GM19025 (cell line): ENCODE measurements around the gene RPS18.
"Not testable (repeated sequence)": the region's sequence is repeated elsewhere in the genome, so short reads cannot be mapped to it uniquely, and the experiment has no call there.

Experiments used
- ATAC-seq: cut with Tn5 transposase; IDR thresholded peaks from one replicate; pipeline ENCODE4 v1.9.1; 2021; ENCODE audit warnings: mild to moderate bottlenecking, low read depth, moderate library complexity; ENCODE audit not compliant: unreplicated experiment

The RPS18 gene

GRCh38 chr6:33271117-33271467 lies 783 bp upstream of the RPS18 start:
- peak; percentile 20 for ATAC-seq

GRCh38 chr6:33272275-33273128 lies 627 bp downstream of the RPS18 start:
- ATAC-seq: no peak

GRCh38 chr6:33273129-33273923 lies 1.5 kb downstream of the RPS18 start:
- ATAC-seq: no peak

DNA sequence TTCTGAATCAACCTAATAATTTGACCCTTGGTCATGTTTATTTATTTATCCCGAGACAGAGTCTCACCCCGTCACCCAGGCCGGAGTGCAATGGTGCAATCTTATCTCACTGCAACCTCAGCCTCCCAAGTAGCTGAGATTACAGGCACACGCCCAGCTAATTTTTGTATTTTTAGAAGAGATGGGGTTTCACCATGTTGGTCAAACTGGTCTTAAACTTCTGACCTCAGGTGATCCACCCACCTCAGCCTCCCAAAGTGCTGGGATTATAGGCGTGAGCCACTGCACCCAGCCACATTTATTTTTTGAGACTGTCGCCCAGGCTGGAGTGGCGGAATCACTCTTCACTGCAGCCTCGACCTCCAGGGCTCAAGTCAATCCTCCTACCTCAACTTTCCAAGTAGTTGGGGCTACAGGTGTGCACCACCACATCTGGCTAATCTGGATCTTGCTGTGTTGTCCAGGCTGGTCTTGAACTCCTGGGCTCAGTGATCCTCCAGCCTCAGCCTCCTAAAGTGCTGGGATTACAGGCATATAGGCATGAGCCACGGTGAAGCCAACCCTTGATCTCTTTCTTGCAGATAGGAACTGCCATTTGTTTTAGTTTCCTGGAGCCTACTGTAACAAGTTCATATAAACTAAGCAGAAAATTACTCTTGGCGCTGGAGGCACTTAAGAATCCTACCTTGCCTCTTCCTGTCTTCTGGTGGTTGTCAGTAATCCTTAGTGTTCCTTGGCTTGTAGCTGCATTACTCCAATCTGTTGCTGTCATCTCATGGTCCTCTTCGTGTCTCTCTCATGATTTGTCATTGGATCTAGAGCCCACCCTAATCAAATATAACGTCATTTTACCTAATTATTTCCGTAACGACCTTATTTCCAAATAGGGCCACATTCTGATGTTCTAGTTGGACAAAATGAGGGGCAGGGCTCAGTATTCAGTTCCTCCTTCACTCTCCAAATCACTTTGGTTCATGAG lies 2.3 kb downstream of the RPS18 start:
- no peak for ATAC-seq

DNA sequence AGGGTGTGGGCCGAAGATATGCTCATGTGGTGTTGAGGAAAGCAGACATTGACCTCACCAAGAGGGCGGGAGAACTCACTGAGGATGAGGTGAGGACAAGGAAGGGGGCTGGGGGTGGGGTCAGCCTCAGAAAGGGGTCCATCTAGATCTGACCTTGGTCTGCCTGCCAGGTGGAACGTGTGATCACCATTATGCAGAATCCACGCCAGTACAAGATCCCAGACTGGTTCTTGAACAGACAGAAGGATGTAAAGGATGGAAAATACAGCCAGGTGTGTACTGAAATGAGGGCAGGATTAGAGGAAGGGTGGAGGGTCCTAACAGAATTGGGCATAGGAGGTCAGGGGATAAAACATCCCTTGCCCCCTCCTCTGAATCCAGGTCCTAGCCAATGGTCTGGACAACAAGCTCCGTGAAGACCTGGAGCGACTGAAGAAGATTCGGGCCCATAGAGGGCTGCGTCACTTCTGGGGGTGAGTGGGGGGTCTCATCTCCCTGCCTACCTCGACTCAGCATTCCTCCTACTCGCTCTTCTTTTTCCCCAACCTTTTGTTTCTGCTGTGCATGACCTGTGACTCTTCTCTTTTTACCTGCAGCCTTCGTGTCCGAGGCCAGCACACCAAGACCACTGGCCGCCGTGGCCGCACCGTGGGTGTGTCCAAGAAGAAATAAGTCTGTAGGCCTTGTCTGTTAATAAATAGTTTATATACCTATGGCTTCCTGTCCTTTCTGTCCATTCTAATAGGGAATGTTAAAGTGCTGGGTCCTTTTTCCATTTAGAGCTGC lies 4.1 kb downstream of the RPS18 start:
- ATAC-seq: not testable (repeated sequence)

GRCh38 chr6:33276581-33276863 lies 4.6 kb downstream of the RPS18 start:
- ATAC-seq: no peak

- ATAC-seq: peak; percentile 52
Observed at GRCh38 chr6:33276864-33277662, 5.2 kb downstream of the RPS18 start, which contains the start of gene B3GALT4. Gene B3GALT4 (plus strand): TSS chr6:33277123. CDS start chr6:33277420, 297 bp downstream.

DNA sequence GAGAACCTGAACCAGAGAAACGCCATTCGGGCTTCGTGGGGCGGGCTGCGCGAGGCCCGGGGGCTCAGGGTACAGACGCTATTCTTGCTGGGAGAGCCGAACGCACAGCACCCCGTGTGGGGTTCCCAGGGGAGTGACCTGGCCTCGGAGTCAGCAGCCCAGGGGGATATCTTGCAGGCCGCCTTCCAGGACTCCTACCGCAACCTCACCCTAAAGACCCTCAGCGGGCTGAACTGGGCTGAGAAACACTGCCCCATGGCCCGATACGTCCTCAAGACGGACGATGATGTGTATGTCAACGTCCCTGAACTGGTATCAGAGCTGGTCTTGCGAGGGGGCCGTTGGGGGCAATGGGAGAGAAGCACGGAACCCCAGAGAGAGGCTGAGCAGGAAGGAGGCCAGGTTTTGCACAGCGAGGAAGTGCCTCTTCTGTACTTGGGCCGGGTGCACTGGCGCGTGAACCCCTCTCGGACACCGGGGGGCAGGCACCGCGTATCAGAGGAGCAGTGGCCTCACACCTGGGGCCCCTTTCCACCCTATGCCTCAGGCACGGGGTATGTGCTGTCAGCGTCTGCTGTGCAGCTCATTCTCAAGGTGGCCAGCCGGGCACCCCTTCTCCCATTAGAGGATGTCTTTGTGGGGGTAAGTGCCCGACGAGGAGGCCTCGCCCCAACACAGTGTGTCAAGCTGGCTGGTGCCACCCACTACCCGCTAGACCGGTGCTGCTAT lies 6.0 kb downstream of the RPS18 start:
- no peak for ATAC-seq

DNA sequence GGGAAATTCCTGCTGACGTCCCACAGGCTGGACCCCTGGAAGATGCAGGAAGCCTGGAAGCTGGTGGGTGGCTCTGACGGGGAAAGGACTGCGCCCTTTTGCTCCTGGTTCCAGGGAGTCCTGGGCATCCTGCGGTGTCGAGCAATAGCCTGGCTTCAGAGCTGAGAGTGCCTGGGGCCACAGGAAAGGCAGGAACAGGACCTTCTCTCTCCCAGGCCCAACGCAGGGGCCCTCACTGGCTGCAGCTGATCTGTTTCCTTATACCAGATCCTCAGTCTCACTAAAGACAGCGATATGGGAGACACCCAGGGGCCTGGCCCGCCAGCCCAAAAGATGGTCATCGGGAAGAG lies 6.5 kb downstream of the RPS18 start:
- no peak for ATAC-seq

GRCh38 chr6:33278810-33279209 lies 6.9 kb downstream of the RPS18 start:
- no peak for ATAC-seq

GRCh38 chr6:33279257-33279695 lies 7.4 kb downstream of the RPS18 start:
- no peak for ATAC-seq

DNA sequence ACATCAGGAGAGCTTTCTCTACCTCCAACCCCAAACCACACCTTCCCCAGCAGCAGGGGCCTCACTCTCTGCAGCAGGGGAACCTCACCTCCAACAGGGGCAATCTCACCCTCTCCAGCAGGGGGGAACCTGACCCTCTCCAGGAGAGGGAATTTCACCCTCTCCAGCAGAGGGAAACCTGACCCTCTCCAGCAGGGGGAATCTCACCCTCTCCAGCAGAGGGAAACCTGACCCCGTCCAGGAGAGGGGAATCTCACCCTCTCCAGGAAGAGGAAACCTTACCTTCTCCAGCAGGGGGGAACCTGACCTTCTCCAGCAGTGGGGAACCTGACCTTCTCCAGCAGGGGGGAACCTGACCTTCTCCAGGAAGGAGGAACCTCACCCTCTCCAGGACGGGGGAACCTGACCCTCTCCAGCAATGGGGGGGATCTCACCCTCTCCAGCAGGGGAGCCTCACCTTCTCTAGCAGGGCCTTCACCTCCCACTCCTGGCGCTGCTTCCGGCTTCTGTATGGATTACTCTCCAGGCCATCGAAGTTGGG lies 8.2 kb downstream of the RPS18 start:
- ATAC-seq: no peak

- ATAC-seq: no peak
Observed at GRCh38 chr6:33280539-33280938, 8.7 kb downstream of the RPS18 start.

DNA sequence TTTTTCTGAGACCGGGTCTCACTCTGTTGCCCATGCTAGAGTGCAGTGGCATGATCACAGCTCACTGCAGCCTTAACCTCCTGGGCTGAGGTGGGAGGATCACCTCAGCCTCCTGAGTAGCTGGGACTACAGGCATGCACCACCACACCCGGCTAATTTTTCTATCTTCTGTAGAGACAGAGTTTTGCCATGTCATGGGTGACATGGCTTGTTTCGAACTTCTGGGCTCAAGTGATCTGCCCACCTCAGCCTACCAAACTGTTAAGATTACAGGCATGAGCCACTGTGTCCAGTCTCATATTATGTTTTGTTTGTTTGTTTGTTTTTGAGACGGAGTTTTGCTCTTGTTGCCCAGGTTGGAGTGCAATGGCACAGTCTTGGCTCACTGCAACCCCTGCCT lies 13.3 kb downstream of the RPS18 start:
- not testable (repeated sequence) for ATAC-seq

DNA sequence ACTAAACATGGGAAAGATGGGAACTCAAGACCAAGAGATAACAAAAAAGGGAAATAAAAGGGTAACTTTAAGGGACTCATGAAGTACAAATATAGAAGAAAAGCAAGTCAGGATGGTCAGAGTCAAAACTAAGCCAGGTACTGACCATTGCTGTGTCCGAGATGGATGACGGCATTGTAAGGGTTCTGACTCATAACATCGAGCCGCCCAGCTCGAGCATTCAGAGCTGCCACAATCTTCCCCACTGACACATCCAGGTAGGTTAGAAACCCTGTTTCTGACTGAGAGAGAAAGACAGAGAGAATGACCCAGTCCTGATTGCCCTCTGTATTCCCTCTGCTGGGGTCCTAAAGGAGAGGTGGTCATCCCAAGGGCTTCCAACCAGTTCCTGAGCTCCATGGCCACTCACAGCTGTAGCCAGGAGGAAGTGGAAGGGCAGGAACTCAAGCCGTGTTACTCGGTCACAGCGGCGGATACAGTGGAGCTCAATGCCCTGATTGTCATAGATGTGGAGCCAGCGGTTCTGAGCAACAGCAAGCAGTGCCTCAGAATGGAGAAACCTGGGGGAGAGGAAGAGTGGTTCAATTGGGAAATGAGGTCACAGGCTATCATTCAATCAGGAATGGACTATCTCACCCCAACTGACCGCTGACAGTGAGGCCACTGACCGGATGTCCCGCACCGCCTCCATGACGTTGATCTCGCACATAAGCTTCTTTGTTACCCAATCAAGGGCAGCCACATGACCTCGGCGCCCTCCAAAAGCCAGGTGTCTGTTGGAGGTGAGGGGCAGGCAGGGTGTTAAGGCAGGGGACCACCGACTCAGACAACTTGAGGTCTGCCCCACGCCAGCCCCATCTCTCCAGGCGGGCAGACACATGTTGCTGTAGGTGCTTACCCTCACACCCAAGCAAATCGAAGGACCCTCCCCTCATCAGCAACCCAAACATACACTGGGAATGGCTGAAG lies 15.4 kb downstream of the RPS18 start:
- no peak for ATAC-seq

DNA sequence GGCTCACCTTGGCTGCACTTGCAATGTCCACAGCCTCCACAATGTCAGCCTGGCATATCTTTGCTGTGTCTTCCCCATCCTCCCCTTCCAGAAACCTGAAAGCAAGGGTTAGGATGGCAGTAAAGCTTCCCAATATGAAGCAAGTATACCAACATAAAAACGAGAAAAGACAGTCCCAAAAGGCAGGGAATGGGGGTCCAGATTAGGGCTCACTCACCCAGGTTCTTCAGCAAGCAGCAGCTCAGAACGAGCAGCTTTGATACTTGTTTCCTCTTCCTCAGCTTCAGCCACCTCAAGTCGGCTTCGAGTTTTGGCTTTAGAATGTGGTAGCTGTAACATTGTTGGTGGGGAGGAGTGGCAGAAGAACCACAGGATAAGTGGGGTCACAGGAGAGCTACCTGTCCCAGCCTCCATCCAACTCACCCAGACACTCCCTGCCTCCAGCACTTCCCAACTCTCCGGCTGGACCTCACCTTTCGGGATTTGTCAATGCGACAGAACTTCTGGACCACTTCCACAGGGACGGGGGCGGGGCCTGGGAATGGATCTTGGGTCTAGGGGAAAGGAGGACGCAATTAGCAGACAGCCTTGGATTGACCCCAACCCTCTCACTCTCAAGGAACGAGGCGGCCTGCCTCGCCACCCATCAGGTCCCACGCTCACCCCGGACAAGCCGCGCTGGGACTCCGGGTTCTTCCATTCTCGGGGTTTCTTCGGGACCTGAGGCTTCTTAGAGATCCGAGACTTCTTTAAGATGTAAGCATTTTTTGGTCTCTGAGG lies 16.5 kb downstream of the RPS18 start:
- ATAC-seq: no peak
